ENCODE data around the gene ISCA1. TPM values are rescaled to one million over a fixed set of nuclear protein-coding genes. Genes with fewer than 3 reads are reported as not detected.

The ISCA1 gene
- total and polyA plus RNA-seq, 8 donors, result 24.1 to 47.0 (median 39.5) TPM

GRCh38 chr9:86328156-86328555 is 45.8 kb upstream of the ISCA1 start:
- Histone ChIP-seq H3K9me3 (no peaks in the 10 kb centered on the region), H3K4me1 (no peaks in the 10 kb centered on the region), H3K27ac (no peak overlapping the region), H3K36me3 (peaks cover 2 to 96% of the 10 kb centered on the region in 2 donors), H3K27me3 (no peaks in the 10 kb centered on the region), H3K4me3 (no peak overlapping the region)
- intact Hi-C loops (cut with DNase I), result no loop called here
- DNase-seq, result no peak
- ATAC-seq, result no peak
- TF ChIP-seq, protein P1, sequence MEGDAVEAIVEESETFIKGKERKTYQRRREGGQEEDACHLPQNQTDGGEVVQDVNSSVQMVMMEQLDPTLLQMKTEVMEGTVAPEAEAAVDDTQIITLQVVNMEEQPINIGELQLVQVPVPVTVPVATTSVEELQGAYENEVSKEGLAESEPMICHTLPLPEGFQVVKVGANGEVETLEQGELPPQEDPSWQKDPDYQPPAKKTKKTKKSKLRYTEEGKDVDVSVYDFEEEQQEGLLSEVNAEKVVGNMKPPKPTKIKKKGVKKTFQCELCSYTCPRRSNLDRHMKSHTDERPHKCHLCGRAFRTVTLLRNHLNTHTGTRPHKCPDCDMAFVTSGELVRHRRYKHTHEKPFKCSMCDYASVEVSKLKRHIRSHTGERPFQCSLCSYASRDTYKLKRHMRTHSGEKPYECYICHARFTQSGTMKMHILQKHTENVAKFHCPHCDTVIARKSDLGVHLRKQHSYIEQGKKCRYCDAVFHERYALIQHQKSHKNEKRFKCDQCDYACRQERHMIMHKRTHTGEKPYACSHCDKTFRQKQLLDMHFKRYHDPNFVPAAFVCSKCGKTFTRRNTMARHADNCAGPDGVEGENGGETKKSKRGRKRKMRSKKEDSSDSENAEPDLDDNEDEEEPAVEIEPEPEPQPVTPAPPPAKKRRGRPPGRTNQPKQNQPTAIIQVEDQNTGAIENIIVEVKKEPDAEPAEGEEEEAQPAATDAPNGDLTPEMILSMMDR (IDR thresholded peaks at IDR 0.05), result no peak

DNA sequence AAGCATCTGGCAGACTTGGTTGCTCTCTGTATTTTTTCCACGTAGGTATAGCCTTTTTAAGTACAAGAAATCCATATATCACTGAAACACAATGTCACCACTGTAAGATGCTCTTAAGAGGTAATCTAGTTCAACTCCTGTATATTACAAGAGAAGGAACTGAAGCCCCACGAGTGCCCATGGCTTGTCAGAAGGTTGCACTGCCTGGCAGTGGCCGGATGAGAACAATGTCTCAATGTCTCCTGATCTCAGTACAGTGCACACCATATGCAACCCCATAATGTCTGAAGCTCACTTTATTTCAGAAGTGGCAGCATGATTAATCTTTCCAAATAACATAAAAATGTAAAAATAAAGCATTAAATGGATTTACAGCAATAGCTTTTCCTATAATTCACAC is 44.2 kb upstream of the ISCA1 start:
- Histone ChIP-seq H3K4me3 (no peak overlapping the region), H3K9me3 (no peaks in the 10 kb centered on the region), H3K27me3 (no peaks in the 10 kb centered on the region), H3K27ac (no peak overlapping the region), H3K36me3 (peaks cover 2 to 99% of the 10 kb centered on the region in 2 donors), H3K4me1 (no peaks in the 10 kb centered on the region)
- intact Hi-C loops (cut with DNase I), result no loop called here
- TF ChIP-seq, protein P1 (IDR thresholded peaks at IDR 0.05), result no peak
- ATAC-seq, result no peak
- no peak for DNase-seq

DNA sequence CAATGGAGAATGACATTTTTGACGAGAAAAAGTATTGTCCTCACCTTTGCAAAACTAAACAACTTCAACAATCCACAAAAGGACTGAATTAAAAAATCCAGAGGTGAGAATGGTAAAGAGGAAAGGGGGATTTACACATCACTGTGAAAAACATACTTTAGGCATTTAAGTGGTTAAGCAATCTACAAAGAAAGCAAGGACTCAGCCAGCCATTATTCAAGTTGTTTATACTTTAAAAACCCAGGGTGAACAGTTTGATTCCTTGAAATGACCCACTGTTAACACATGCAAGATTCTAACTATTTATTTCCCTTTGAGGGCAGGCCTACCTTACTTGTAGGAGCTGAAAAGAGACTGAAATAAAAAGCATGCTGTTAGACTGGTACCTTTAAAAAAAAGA is 42.6 kb upstream of the ISCA1 start:
- intact Hi-C loops (cut with DNase I), result no loop called here
- H3K4me3 ChIP-seq, result no peak overlapping the region
- no peaks in the 10 kb centered on the region for H3K4me1 ChIP-seq
- peaks cover 2 to 100% of the 10 kb centered on the region in 2 donors for H3K36me3 ChIP-seq
- no peak for DNase-seq
- no peaks in the 10 kb centered on the region for H3K9me3 ChIP-seq
- no peak for ATAC-seq
- no peaks in the 10 kb centered on the region for H3K27me3 ChIP-seq
- no peak overlapping the region for H3K27ac ChIP-seq
- TF ChIP-seq, protein P1 (IDR thresholded peaks at IDR 0.05), result no peak

GRCh38 chr9:86324308-86324707 is 42.0 kb upstream of the ISCA1 start:
- intact Hi-C loops (cut with DNase I), result no loop called here
- DNase-seq (no peak), ATAC-seq (no peak)
- H3K9me3 ChIP-seq, result no peaks in the 10 kb centered on the region
- no peak overlapping the region for H3K27ac ChIP-seq
- TF ChIP-seq, protein P1 (IDR thresholded peaks at IDR 0.05), result no peak
- no peak overlapping the region for H3K4me3 ChIP-seq
- H3K4me1 ChIP-seq, result no peaks in the 10 kb centered on the region
- no peaks in the 10 kb centered on the region for H3K27me3 ChIP-seq
- peaks cover 2 to 100% of the 10 kb centered on the region in 2 donors for H3K36me3 ChIP-seq

DNA sequence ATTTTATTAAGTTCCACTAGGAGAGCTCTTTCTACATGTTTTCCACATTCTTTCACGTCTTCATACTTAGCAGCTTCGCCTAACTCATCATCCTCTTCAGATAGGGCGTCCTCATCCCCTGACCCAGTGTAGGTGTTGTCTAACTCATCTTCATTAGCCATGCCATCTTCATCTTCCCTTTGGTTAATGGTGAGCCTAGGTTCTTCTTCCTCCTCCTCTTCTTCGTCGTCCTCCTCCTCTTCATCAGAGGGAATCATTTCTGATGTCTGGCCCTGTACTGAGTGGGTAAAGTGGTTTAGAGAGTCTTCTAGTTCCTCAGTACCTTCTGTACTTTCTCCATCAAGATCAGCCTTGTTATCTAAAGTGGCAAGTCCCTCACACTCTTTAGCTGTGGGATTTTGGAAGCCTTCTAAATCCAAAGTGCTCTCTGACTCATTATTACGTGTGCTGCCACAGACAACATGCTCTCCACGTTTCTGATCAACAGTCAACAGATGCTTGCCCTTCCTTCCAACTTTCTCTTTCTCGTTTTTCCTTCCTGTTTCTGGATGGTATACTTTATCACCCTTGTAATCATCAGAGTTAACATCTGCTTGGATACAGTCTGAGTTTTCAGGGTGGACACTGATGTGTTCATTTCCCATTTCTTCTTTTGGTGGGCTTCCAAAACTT is 40.8 kb upstream of the ISCA1 start:
- H3K36me3 ChIP-seq, result peaks cover 6 to 100% of the 10 kb centered on the region in 2 donors
- no peak overlapping the region for H3K27ac ChIP-seq
- DNase-seq (no peak), ATAC-seq (peak; percentile 52)
- intact Hi-C loops (cut with DNase I), result no loop called here
- no peaks in the 10 kb centered on the region for H3K27me3 ChIP-seq
- H3K4me1 ChIP-seq, result no peaks in the 10 kb centered on the region
- H3K9me3 ChIP-seq, result no peaks in the 10 kb centered on the region
- TF ChIP-seq, protein P1 (IDR thresholded peaks at IDR 0.05), result no peak
- no peak overlapping the region for H3K4me3 ChIP-seq
